T-helper 22 cell (primary cell): ENCODE measurements around the gene MT1M.
"Not testable (repeated sequence)": the region's sequence is repeated elsewhere in the genome, so short reads cannot be mapped to it uniquely, and the experiment has no call there.

Experiments used
- DNase-seq: peaks from one replicate; pipeline ENCODE4 v3.0.0-alpha.2; 2020; ENCODE audit warnings: low read depth

The MT1M gene

GRCh38 chr16:56632156-56632847 is at the start of gene MT1M:
TSS of gene MT1M (plus strand) at chr16:56632659. CDS start at chr16:56632732, 73 bp downstream.
- no peak for DNase-seq

- DNase-seq: not testable (repeated sequence)
These were observed 49.5 kb upstream of the MT1M start for GRCh38 chr16:56582911-56583310.

- no peak for DNase-seq
These were observed 48.9 kb upstream of the MT1M start for GRCh38 chr16:56583351-56584168.

- no peak for DNase-seq
These were observed 48.2 kb upstream of the MT1M start for GRCh38 chr16:56584276-56584675.

GRCh38 chr16:56588781-56589140 is 43.7 kb upstream of the MT1M start:
- no peak for DNase-seq

GRCh38 chr16:56589141-56590039 is 43.1 kb upstream of the MT1M start, which contains the start of gene MT3:
TSS of gene MT3 (plus strand) at chr16:56589528. CDS start at chr16:56589591, 63 bp downstream.
- DNase-seq: no peak

- DNase-seq: no peak
These were observed 40.9 kb upstream of the MT1M start for GRCh38 chr16:56591377-56592060.

GRCh38 chr16:56593573-56594291 is 38.7 kb upstream of the MT1M start:
- DNase-seq: no peak

GRCh38 chr16:56594292-56594619 is 38.2 kb upstream of the MT1M start:
- DNase-seq: no peak

GRCh38 chr16:56600398-56600999 is 32.0 kb upstream of the MT1M start:
- no peak for DNase-seq

- DNase-seq: no peak
These were observed 31.1 kb upstream of the MT1M start for GRCh38 chr16:56601325-56601724.

- no peak for DNase-seq
These were observed 28.9 kb upstream of the MT1M start for GRCh38 chr16:56603589-56603988.

GRCh38 chr16:56604966-56605365 is 27.5 kb upstream of the MT1M start:
- DNase-seq: no peak

- DNase-seq: no peak
These were observed 27.0 kb upstream of the MT1M start for GRCh38 chr16:56605475-56605874.

GRCh38 chr16:56606071-56606475 is 26.4 kb upstream of the MT1M start:
- no peak for DNase-seq

GRCh38 chr16:56606476-56607108 is 25.9 kb upstream of the MT1M start:
- DNase-seq: no peak

- no peak for DNase-seq
These were observed 25.3 kb upstream of the MT1M start for GRCh38 chr16:56607109-56607618.

GRCh38 chr16:56607675-56608042 is 24.8 kb upstream of the MT1M start:
- DNase-seq: no peak

- peak; percentile 75 for DNase-seq
These were observed 24.2 kb upstream of the MT1M start, which contains the start of gene MT2A for GRCh38 chr16:56608043-56608875. TSS of gene MT2A (plus strand) at chr16:56608584. CDS start at chr16:56608656, 72 bp downstream.
